ENCODE results near the gene ERCC5.

Gene ERCC5

GRCh38 chr13:102922184-102922583, 76.4 kb downstream of the ERCC5 start:
- Histone ChIP-seq H3K4me2 (ENCODE audit: low read length) (no peak overlapping the region), H3K36me3 (ENCODE audit: control insufficient read depth, low read length) (peaks cover 22% of the 10 kb centered on the region), H3K27ac (ENCODE audit: low read depth, low read length) (no peak overlapping the region), H3K79me2 (ENCODE audit: control insufficient read depth, low read length) (no peaks in the 10 kb centered on the region), H3F3A (ENCODE audit: control insufficient read depth, insufficient read depth) (no peaks in the 10 kb centered on the region; the same call in 1 of the 2 replicates), H4K20me1 (ENCODE audit: control insufficient read depth, insufficient read depth, low read depth, low read length) (no peaks in the 10 kb centered on the region), H3K9me2 (replicated peaks; ENCODE audit: control insufficient read depth, low read length) (no peaks in the 10 kb centered on the region), H3K9me3 (ENCODE audit: control insufficient read depth, insufficient read depth, low read length) (peaks cover 55% of the 10 kb centered on the region), H3K4me3 (ENCODE audit: low read length) (no peak overlapping the region), H3K4me1 (ENCODE audit: control insufficient read depth, low read length) (peaks cover 26% of the 10 kb centered on the region), H3K27me3 (ENCODE audit: control insufficient read depth, low read length) (no peaks in the 10 kb centered on the region)
- TF ChIP-seq CTCF (IDR thresholded peaks at IDR 0.05; ENCODE audit: low read depth, low read length, poor library complexity, severe bottlenecking) (no peak), EZH2phosphoT487 (IDR thresholded peaks at IDR 0.05; ENCODE audit: borderline replicate concordance, low read length) (no peak)

Measured in DOHH2 (cell line).